Thyroid gland (tissue), 4 donors: ENCODE data around the gene CKS1B. TPM values are rescaled to one million over a fixed set of nuclear protein-coding genes. Genes with fewer than 3 reads are reported as not detected.
A peak's percentile ranks its signal among the peaks of the same experiment; 100 is the strongest.
"Not testable (repeated sequence)": the region's sequence is repeated elsewhere in the genome, so short reads cannot be mapped to it uniquely, and the experiment has no call there.

Experiments used
- DNase-seq, 2 donors: peaks; one replicate each; pipeline ENCODE4 v3.0.0-alpha.2; 2019
- H3K27ac ChIP-seq, 3 donors: fragments of 200-600 bp; sonication (generic); 1 replicate in 2 of 3; 2 replicates in 1 of 3; pipeline ENCODE4 v1.5.1; 2016 to 2019; ENCODE audit warnings: mild to moderate bottlenecking in 1 of 3, moderate library complexity in 1 of 3
- H3K27me3 ChIP-seq: fragments of 200-600 bp; sonication (generic); one replicate; pipeline ENCODE4 v1.5.1; 2019
- H3K36me3 ChIP-seq, 2 donors: fragments of 200-600 bp; sonication (generic); one replicate each; pipeline ENCODE4 v1.5.1; 2016 to 2019
- H3K4me1 ChIP-seq, 2 donors: fragments of 200-600 bp; sonication (generic); one replicate each; pipeline ENCODE4 v1.5.1; 2017 to 2019
- H3K4me3 ChIP-seq, 3 donors: fragments of 200-600 bp; sonication (generic); replicated peaks in 1 of 3; 1 replicate in 2 of 3; 2 replicates in 1 of 3; pipeline ENCODE4 v1.5.1; 2016; ENCODE audit warnings: mild to moderate bottlenecking in 1 of 3
- H3K9me3 ChIP-seq: fragments of 200-600 bp; sonication (generic); one replicate; pipeline ENCODE4 v1.5.1; 2017
- CTCF ChIP-seq, 6 experiments: fragments of 200-600 bp in 3 of 6; fragments of 450-650 bp in 3 of 6; sonication (generic) in 3 of 6; IDR thresholded peaks; one replicate each; pipeline ENCODE4 v1.5.1; 2016 to 2019; ENCODE audit warnings: antibody characterized with exemption in 6 of 6, mild to moderate bottlenecking in 2 of 6, inconsistent platforms in 1 of 6, moderate library complexity in 1 of 6
- POLR2A ChIP-seq, 2 donors: fragments of 450-650 bp; IDR thresholded peaks; one replicate each; pipeline ENCODE4 v1.6.1; 2017; ENCODE audit warnings: antibody characterized with exemption in 2 of 2, mild to moderate bottlenecking in 2 of 2, moderate library complexity in 1 of 2
- WGBS, 2 donors: methylation state at CpG; one replicate each; pipeline ENCODE4 v1.1.5; 2017; 5-methylcytosine and 5-hydroxymethylcytosine counted together
- intact Hi-C: fragments of 100-400 bp; cut with DNase I; formaldehyde crosslinking; loops from one replicate; pipeline ENCODE4 v1.15.1; 2023
- total RNA-seq, 4 donors: library from RNA; depleted of rRNA; stranded (reverse); fragments of >200 nt; gene quantifications; one replicate each; pipeline ENCODE4 v1.2.3, GENCODE V29; 2016

Gene CKS1B
- total RNA-seq, 4 donors from 2014 or later: 14.3 to 29.5 (median 22.6) TPM

- no peaks in the 10 kb centered on the region for H3K36me3 ChIP-seq
- H3K4me1 ChIP-seq: peaks cover 7 to 9% of the 10 kb centered on the region in 2 donors
- no peak for DNase-seq
- H3K4me3 ChIP-seq: no peak overlapping the region
- WGBS, 2 donors: 59 to 87% methylated on average over 3 of the region's 3 CpGs
- no peak overlapping the region for H3K27ac ChIP-seq
- no peak for TF ChIP-seq POLR2A (IDR thresholded peaks at IDR 0.05)
- no peak for TF ChIP-seq CTCF (IDR thresholded peaks at IDR 0.05)
- intact Hi-C loops: no loop called here
- no peaks in the 10 kb centered on the region for H3K9me3 ChIP-seq
- no peaks in the 10 kb centered on the region for H3K27me3 ChIP-seq
These were observed 20.1 kb downstream of the CKS1B start for GRCh38 chr1:154994591-154994990.

- H3K27me3 ChIP-seq, H3K27ac ChIP-seq, H3K4me3 ChIP-seq, H3K36me3 ChIP-seq, H3K9me3 ChIP-seq: not testable (repeated sequence)
- peak; percentile 69 to 75 for DNase-seq
- peak in 2 of 6 experiments; percentile 27 to 35 for TF ChIP-seq CTCF (IDR thresholded peaks at IDR 0.05)
- intact Hi-C loops: loop anchor here (5.0 kb wide), 1 partner anchor 33 kb away; the partner anchor contains the start of gene PYGO2
- 66 to 67% methylated on average over 13 of the region's 13 CpGs for WGBS, 2 donors
- H3K4me1 ChIP-seq: peaks cover 15 to 16% of the 10 kb centered on the region in 2 donors
These were observed 21.0 kb downstream of the CKS1B start for GRCh38 chr1:154995301-154995983.

DNA sequence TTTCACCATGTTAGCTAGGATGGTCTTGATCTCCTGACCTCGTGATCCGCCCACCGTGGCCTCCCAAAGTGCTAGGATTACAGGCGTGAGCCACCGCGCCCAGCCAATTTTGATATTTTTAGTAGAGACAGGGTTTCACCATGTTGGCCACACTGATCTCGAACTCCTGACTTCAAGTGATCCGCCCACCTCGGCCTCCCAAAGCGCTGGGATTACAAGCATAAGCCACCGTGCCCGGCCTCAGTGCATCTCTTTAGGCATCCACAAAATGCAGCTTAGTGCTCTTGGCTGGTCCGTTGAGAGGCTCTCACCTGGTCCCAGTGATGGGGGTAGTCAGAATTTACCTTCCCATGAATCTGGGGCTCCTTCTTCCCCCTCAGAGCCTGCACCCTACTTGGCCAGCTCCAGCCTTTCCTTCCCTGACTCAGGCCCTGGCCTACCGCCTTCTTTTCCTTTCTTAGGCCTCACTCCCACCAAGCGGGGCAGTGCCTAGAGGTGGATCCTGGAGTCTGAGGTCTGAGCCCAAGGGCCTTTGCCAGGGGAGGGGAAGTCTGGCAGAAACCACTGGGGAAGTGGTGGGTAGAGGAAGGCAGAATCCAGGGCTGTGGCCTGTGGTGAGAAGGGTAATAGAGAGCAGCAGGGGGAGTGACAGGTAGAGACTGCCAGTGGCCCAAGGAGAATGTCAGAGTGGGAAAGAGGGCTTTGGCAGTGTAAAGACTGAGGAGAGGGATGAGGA, 22.7 kb downstream of the CKS1B start:
- no peak for DNase-seq
- Histone ChIP-seq H3K4me1 (peaks cover 15 to 16% of the 10 kb centered on the region in 2 donors), H3K27ac (no peak overlapping the region), H3K4me3 (no peak overlapping the region), H3K36me3 (no peaks in the 10 kb centered on the region), H3K27me3 (no peaks in the 10 kb centered on the region), H3K9me3 (no peaks in the 10 kb centered on the region)
- 82 to 83% methylated on average over 15 of the region's 15 CpGs for WGBS, 2 donors
- TF ChIP-seq CTCF (IDR thresholded peaks at IDR 0.05) (no peak), POLR2A (IDR thresholded peaks at IDR 0.05) (no peak)
- intact Hi-C loops: loop anchor here (5.0 kb wide), 1 partner anchor 35 kb away; the partner anchor contains the start of gene PYGO2

DNA sequence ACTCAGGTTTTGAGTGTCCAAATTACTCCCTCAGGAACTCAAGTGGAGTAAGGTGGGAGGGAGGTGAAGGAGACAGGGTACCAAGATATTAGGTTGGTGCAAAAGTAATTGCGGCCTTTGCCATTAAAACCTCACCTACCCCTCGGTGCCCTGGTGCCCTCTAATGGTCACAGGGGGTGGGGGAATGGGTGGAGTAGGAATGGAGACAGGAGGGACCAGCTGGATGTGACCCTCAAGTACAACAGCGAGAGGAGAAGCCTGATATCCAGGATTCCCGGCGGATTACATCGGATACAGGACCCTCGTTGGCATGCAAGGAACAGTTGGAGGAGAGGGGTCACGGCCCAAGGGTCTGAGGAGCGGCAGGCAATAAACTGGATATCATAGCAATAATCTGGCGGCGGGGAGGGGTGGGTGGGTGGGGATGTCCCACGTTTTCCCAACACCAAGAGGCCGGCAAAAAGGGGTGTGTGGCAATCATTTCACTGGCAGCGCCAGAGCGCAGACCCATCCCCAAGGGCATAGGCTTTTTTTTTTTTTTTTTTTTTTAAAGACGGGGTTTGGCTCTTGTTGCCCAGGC, 23.8 kb downstream of the CKS1B start:
- H3K4me3 ChIP-seq: no peak overlapping the region
- TF ChIP-seq CTCF (IDR thresholded peaks at IDR 0.05) (no peak), POLR2A (IDR thresholded peaks at IDR 0.05) (no peak)
- H3K27me3 ChIP-seq: no peaks in the 10 kb centered on the region
- H3K9me3 ChIP-seq: no peaks in the 10 kb centered on the region
- H3K4me1 ChIP-seq: peaks cover 15 to 16% of the 10 kb centered on the region in 2 donors
- no peaks in the 10 kb centered on the region for H3K36me3 ChIP-seq
- intact Hi-C loops: loop anchor here (5.0 kb wide), 1 partner anchor 36 kb away; the partner anchor contains the start of gene PYGO2
- H3K27ac ChIP-seq: no peak overlapping the region
- DNase-seq: no peak
- WGBS, 2 donors: 76 to 78% methylated on average over 16 of the region's 16 CpGs
